ENCODE results near the gene SH3TC1. TPM values are rescaled to one million over a fixed set of nuclear protein-coding genes. Genes with fewer than 3 reads are reported as not detected.

Gene SH3TC1
- polyA plus RNA-seq, 2 of the 4 experiments (the other 2 are of a cell fraction): 2.8 to 7.4 TPM

DNA sequence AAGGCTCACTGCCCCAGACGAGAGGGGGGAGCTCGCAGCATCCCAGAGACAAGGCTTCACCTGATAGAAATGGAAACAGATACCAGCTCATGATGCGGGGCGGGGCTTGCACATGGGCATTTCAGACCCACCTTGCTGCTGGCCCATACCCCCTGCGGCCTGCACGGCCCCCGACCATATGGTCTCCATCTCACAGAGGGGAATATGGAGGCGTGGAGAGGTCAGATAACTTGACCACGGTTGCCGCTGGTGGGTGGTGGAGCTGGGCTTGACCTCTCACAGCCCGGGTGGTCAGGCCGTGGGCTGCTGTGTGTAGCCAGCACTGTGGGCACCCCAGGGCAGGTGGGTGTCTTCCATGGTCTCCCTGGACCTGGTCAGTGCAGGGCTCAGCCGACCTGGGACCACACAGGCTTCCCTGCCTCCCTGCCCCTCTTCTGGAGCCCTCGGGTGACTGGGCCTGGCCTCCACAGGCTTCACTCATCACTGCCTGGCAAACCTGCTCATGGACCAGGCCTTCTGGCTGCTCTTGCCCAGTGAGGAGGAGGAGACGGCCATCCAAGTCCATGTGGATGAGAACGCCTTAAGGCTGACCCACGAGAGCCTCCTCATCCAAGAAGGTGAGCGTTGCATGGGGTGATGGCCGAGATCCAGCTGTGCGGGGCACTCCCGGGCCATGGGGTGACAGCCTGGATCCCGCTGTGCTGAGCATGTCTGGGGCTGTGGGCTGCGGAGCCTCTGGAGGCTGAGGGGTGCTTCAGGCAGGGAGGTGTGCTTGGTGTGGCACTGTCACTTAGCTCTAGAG lies 16.8 kb downstream of the SH3TC1 start:
- ATAC-seq: no peak
- TF ChIP-seq CBX2 (IDR thresholded peaks at IDR 0.05; ENCODE audit: borderline replicate concordance, low read depth): no peak
- TF ChIP-seq RAD21 (conservative IDR thresholded peaks at IDR 0.05 in 1 of 2, IDR thresholded peaks at IDR 0.05 in 1 of 2): no peak
- no peak for TF ChIP-seq ZSCAN20 (CRISPR knock-in tag; IDR thresholded peaks at IDR 0.05)
- TF ChIP-seq, protein P1, sequence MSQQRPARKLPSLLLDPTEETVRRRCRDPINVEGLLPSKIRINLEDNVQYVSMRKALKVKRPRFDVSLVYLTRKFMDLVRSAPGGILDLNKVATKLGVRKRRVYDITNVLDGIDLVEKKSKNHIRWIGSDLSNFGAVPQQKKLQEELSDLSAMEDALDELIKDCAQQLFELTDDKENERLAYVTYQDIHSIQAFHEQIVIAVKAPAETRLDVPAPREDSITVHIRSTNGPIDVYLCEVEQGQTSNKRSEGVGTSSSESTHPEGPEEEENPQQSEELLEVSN (IDR thresholded peaks at IDR 0.05; ENCODE audit: borderline replicate concordance, low read depth): no peak
- TF ChIP-seq, protein P2, sequence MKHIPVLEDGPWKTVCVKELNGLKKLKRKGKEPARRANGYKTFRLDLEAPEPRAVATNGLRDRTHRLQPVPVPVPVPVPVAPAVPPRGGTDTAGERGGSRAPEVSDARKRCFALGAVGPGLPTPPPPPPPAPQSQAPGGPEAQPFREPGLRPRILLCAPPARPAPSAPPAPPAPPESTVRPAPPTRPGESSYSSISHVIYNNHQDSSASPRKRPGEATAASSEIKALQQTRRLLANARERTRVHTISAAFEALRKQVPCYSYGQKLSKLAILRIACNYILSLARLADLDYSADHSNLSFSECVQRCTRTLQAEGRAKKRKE (CRISPR knock-in tag; IDR thresholded peaks at IDR 0.05; ENCODE audit: low read depth): no peak
- no peak for TF ChIP-seq TP53 (CRISPR knock-in tag; IDR thresholded peaks at IDR 0.05)
- TF ChIP-seq ZNF302 (CRISPR knock-in tag; IDR thresholded peaks at IDR 0.05): no peak
- no peak for TF ChIP-seq POLR2A (IDR thresholded peaks at IDR 0.05; ENCODE audit: low read length)
- no peaks in the 10 kb centered on the region for H3K9me3 ChIP-seq
- WGBS (ENCODE audit: missing lambda C conversion rate): 96% methylated on average over 8 of the region's 23 CpGs
- H3K4me2 ChIP-seq: no peak overlapping the region
- ChIA-PET POLR2A (no interaction called here), CTCF (no interaction called here)
- H3K27ac ChIP-seq: 0 out of 6 replicates have a peak overlapping the region, but pooled peaks of 1 of the 2 experiments have one; percentile 41
- no peak for DNase-seq (ENCODE audit: low read depth in 1 of 2, low spot score in 1 of 2)
- no peak overlapping the region for H3K4me3 ChIP-seq
- H3K4me1 ChIP-seq: peaks cover 10% of the 10 kb centered on the region
- no peak for FAIRE-seq

DNA sequence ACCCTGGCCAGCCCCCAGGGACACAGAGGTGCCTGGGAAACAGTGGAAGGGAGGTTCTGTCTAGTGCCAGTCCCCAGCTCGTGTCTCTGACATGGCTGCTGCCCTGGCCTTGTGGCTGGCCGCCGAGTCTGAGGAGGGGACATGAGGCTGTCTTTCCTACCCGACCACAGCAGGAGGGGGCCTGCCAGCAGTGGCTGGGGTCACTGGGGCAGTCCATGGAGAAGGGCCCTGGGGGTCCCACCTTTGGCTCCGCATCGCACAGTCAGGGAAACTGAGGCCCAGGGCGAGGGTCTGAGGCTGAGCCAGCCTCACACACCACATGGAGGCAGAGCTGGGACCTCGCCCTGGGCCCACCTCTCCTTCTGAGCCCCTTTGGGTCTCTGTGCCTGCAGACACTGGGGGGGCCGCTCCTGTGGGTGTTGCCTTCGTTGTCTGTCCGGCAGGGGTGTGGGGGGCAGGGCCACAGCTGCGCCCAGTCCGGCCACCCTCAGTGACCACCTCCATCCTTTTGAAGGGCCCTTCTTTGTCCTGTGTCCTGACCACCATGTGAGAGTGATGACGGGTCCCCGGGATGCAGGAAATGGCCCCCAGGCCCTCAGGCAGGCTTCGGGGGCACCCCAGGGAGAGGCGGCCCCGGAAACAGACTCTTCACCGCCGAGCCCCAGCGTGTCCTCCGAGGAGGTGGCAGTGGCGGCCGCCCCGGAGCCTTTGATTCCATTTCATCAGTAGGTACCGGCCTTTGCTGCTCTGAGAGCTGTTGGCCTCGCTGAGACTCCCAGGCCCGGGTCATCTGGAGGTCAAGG lies 17.6 kb downstream of the SH3TC1 start:
- ChIA-PET CTCF (interaction anchor here (2.5 kb wide), 1 partner anchor 40 kb away, joined by 5 read pairs; no protein-coding TSS in a partner anchor), POLR2A (no interaction called here)

DNA sequence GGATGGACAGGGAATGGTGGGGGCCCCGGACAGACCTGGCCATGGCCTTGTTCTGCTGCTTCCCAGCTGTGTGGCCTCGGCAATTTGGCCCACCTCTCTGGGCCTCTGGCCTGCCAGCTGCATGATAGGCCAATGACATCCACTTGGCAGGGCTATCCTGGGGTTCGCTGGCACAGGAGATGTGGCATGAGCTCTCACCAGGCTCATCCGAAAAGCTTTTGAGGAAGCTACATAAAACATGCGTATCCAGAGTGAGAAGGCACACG lies 18.1 kb downstream of the SH3TC1 start:
- POLR2A ChIA-PET: no interaction called here
- Histone ChIP-seq H3K4me3 (no peak overlapping the region), H3K27ac (no peak overlapping the region), H3K4me2 (no peak overlapping the region), H3K9me3 (no peaks in the 10 kb centered on the region), H3K4me1 (peaks cover 10% of the 10 kb centered on the region)
- FAIRE-seq (no peak), ATAC-seq (no peak), DNase-seq (ENCODE audit: low read depth in 1 of 2, low spot score in 1 of 2) (no peak)
- CTCF ChIA-PET: interaction anchor here (2.5 kb wide), 1 partner anchor 40 kb away, joined by 5 read pairs; no protein-coding TSS in a partner anchor
- TF ChIP-seq, protein P3, sequence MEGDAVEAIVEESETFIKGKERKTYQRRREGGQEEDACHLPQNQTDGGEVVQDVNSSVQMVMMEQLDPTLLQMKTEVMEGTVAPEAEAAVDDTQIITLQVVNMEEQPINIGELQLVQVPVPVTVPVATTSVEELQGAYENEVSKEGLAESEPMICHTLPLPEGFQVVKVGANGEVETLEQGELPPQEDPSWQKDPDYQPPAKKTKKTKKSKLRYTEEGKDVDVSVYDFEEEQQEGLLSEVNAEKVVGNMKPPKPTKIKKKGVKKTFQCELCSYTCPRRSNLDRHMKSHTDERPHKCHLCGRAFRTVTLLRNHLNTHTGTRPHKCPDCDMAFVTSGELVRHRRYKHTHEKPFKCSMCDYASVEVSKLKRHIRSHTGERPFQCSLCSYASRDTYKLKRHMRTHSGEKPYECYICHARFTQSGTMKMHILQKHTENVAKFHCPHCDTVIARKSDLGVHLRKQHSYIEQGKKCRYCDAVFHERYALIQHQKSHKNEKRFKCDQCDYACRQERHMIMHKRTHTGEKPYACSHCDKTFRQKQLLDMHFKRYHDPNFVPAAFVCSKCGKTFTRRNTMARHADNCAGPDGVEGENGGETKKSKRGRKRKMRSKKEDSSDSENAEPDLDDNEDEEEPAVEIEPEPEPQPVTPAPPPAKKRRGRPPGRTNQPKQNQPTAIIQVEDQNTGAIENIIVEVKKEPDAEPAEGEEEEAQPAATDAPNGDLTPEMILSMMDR (IDR thresholded peaks at IDR 0.05): no peak
- TF ChIP-seq SREBF2 (IDR thresholded peaks at IDR 0.05) (no peak), ZC3H11A (IDR thresholded peaks at IDR 0.05) (no peak)
- TF ChIP-seq, protein P4, sequence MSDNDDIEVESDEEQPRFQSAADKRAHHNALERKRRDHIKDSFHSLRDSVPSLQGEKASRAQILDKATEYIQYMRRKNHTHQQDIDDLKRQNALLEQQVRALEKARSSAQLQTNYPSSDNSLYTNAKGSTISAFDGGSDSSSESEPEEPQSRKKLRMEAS (IDR thresholded peaks at IDR 0.05): no peak
- 90% methylated on average over 4 of the region's 6 CpGs for WGBS (ENCODE audit: missing lambda C conversion rate)

More for the DNA sequence above, 17.6 kb downstream of the SH3TC1 start:
- Histone ChIP-seq H3K4me2 (no peak overlapping the region), H3K4me3 (no peak overlapping the region), H3K4me1 (peaks cover 10% of the 10 kb centered on the region), H3K9me3 (no peaks in the 10 kb centered on the region), H3K27ac (no peak overlapping the region)
- TF ChIP-seq, protein P5, sequence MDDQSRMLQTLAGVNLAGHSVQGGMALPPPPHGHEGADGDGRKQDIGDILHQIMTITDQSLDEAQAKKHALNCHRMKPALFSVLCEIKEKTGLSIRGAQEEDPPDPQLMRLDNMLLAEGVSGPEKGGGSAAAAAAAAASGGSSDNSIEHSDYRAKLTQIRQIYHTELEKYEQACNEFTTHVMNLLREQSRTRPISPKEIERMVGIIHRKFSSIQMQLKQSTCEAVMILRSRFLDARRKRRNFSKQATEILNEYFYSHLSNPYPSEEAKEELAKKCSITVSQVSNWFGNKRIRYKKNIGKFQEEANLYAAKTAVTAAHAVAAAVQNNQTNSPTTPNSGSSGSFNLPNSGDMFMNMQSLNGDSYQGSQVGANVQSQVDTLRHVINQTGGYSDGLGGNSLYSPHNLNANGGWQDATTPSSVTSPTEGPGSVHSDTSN (IDR thresholded peaks at IDR 0.05): no peak
- TF ChIP-seq, protein P2 (CRISPR knock-in tag; IDR thresholded peaks at IDR 0.05; ENCODE audit: low read depth): no peak
- TF ChIP-seq EP300 (IDR thresholded peaks at IDR 0.05): no peak
- no peak for TF ChIP-seq EHF (CRISPR knock-in tag; IDR thresholded peaks at IDR 0.05)
- no peak for TF ChIP-seq ZSCAN20 (CRISPR knock-in tag; IDR thresholded peaks at IDR 0.05)
- TF ChIP-seq, protein P6, sequence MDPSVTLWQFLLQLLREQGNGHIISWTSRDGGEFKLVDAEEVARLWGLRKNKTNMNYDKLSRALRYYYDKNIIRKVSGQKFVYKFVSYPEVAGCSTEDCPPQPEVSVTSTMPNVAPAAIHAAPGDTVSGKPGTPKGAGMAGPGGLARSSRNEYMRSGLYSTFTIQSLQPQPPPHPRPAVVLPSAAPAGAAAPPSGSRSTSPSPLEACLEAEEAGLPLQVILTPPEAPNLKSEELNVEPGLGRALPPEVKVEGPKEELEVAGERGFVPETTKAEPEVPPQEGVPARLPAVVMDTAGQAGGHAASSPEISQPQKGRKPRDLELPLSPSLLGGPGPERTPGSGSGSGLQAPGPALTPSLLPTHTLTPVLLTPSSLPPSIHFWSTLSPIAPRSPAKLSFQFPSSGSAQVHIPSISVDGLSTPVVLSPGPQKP (IDR thresholded peaks at IDR 0.05; ENCODE audit: low read depth, low read length): no peak
- no peak for TF ChIP-seq SREBF2 (IDR thresholded peaks at IDR 0.05)
- no peak for TF ChIP-seq POLR2A (IDR thresholded peaks at IDR 0.05; ENCODE audit: low read length)
- 84% methylated on average over 9 of the region's 28 CpGs for WGBS (ENCODE audit: missing lambda C conversion rate)
- FAIRE-seq (no peak), DNase-seq (ENCODE audit: low read depth in 1 of 2, low spot score in 1 of 2) (no peak), ATAC-seq (no peak)
